Thymus (tissue), 14 donors: Measurements from ENCODE around the gene BCAN. TPM values are rescaled to one million over a fixed set of nuclear protein-coding genes. Genes with fewer than 3 reads are reported as not detected.

Experiments
- DNase-seq, 9 donors: peaks; one replicate each; pipeline ENCODE4 v3.0.0-alpha.2; 2013; ENCODE audit warnings: low spot score in 9 of 9, low read depth in 6 of 9, missing footprints in 1 of 9
- H3K27ac ChIP-seq, 2 donors: one replicate each; pipeline ENCODE4 v1.5.1; 2013; ENCODE audit warnings: control low read depth in 1 of 2, low read depth in 1 of 2, low read length in 1 of 2, mild to moderate bottlenecking in 1 of 2, moderate library complexity in 1 of 2
- H3K27me3 ChIP-seq, 2 donors: one replicate each; pipeline ENCODE4 v1.5.1; 2013; ENCODE audit warnings: low read length in 1 of 2; ENCODE audit not compliant: control insufficient read depth in 2 of 2, insufficient read depth in 1 of 2
- H3K36me3 ChIP-seq, 2 donors: one replicate each; pipeline ENCODE4 v1.5.1; 2013; ENCODE audit warnings: low read length in 1 of 2, mild to moderate bottlenecking in 1 of 2, moderate library complexity in 1 of 2; ENCODE audit not compliant: control insufficient read depth in 2 of 2, insufficient read depth in 2 of 2
- H3K4me1 ChIP-seq, 2 donors: one replicate each; pipeline ENCODE4 v1.5.1; 2013; ENCODE audit warnings: low read length in 2 of 2; ENCODE audit not compliant: control insufficient read depth in 2 of 2, insufficient read depth in 2 of 2
- H3K4me3 ChIP-seq, 2 donors: one replicate each; pipeline ENCODE4 v1.5.1; 2013; ENCODE audit warnings: low read length in 2 of 2, control low read depth in 1 of 2, mild to moderate bottlenecking in 1 of 2
- H3K9me3 ChIP-seq, 2 donors: one replicate each; pipeline ENCODE4 v1.5.1; 2013; ENCODE audit warnings: low read length in 1 of 2, mild to moderate bottlenecking in 1 of 2; ENCODE audit not compliant: control insufficient read depth in 2 of 2, insufficient read depth in 1 of 2
- WGBS: extraction: QIAGEN DNeasy Blood & Tissue Kit; methylation state at CpG from one replicate; pipeline ENCODE4 v1.1.7; 2013; 5-methylcytosine and 5-hydroxymethylcytosine counted together
- long read RNA-seq, 10 donors: transcript quantifications; one replicate each; lab custom pipeline, GENCODE V29; 2026
- polyA plus RNA-seq: library from polyadenylated mRNA; stranded (reverse); fragments of 200-250 nt; gene quantifications from one replicate; pipeline ENCODE4 v1.2.3, GENCODE V29; 2013
- total RNA-seq: library from RNA; stranded (reverse); fragments of 120-200 nt; gene quantifications from one replicate; pipeline ENCODE4 v1.2.4, GENCODE V29; 2013
- donor health status: healthy.

The BCAN gene
- total RNA-seq (0.24 TPM), polyA plus RNA-seq (0.43 TPM)
- long read RNA-seq, donor 1 = 0 reads
- long read RNA-seq, donor 2 = 0 reads
- long read RNA-seq, donor 3 = 0 reads
- long read RNA-seq, donor 4 = 0 reads
- long read RNA-seq, donor 5 = 0 reads
- long read RNA-seq, donor 6 = 0 reads
- long read RNA-seq, donor 7 = 0 reads
- long read RNA-seq, donor 8 = 0 reads
- long read RNA-seq, donor 9 = 0 reads
- long read RNA-seq, donor 10 = 0 reads

- WGBS = 1% methylated on average over 46 of the region's 46 CpGs
- peaks cover 74 to 97% of the 10 kb centered on the region in 2 donors for H3K27me3 ChIP-seq
- no peak for DNase-seq
- peaks cover 0 to 4% of the 10 kb centered on the region in 2 donors for H3K9me3 ChIP-seq
- H3K36me3 ChIP-seq = no peaks in the 10 kb centered on the region
- peaks cover 0 to 2% of the 10 kb centered on the region in 2 donors for H3K4me1 ChIP-seq
- H3K4me3 ChIP-seq = peak within 1 kb of the TSS in 1 of 2 donors; percentile 34
- H3K27ac ChIP-seq = no peak within 1 kb of the TSS
Observed at GRCh38 chr1:156641761-156642264, at the start of gene BCAN. Gene BCAN, plus strand, starts transcription at chr1:156642117. Its CDS starts 3,938 bp downstream, at chr1:156646055.

GRCh38 chr1:156592158-156592909, 49.6 kb upstream of the BCAN start:
- peak overlapping the region; percentile 73 to 74 for H3K4me3 ChIP-seq
- H3K9me3 ChIP-seq = no peaks in the 10 kb centered on the region
- WGBS = 69% methylated on average over 16 of the region's 16 CpGs
- peaks cover 14 to 42% of the 10 kb centered on the region in 2 donors for H3K36me3 ChIP-seq
- H3K4me1 ChIP-seq = peaks cover 10 to 24% of the 10 kb centered on the region in 2 donors
- DNase-seq = no peak
- H3K27me3 ChIP-seq = no peaks in the 10 kb centered on the region
- peak overlapping the region in 1 of 2 donors; percentile 84 for H3K27ac ChIP-seq

- H3K27ac ChIP-seq = peak overlapping the region in 1 of 2 donors; percentile 84
- 86% methylated on average over 8 of the region's 8 CpGs for WGBS
- H3K36me3 ChIP-seq = peaks cover 20 to 50% of the 10 kb centered on the region in 2 donors
- H3K27me3 ChIP-seq = no peaks in the 10 kb centered on the region
- H3K4me3 ChIP-seq = no peak overlapping the region
- DNase-seq = peak in 1 of 9 donors; percentile 68
- peaks cover 10 to 24% of the 10 kb centered on the region in 2 donors for H3K4me1 ChIP-seq
- no peaks in the 10 kb centered on the region for H3K9me3 ChIP-seq
Observed at GRCh38 chr1:156592910-156593660, 48.8 kb upstream of the BCAN start.

- peaks cover 10 to 24% of the 10 kb centered on the region in 2 donors for H3K4me1 ChIP-seq
- no peaks in the 10 kb centered on the region for H3K9me3 ChIP-seq
- H3K4me3 ChIP-seq = no peak overlapping the region
- H3K27me3 ChIP-seq = no peaks in the 10 kb centered on the region
- peak overlapping the region in 1 of 2 donors; percentile 84 for H3K27ac ChIP-seq
- no peak for DNase-seq
- H3K36me3 ChIP-seq = peaks cover 22 to 55% of the 10 kb centered on the region in 2 donors
- 99% methylated on average over 8 of the region's 8 CpGs for WGBS
Observed at GRCh38 chr1:156593661-156593989, 48.3 kb upstream of the BCAN start.

- no peaks in the 10 kb centered on the region for H3K27me3 ChIP-seq
- WGBS = 98% methylated on average over 3 of the region's 3 CpGs
- H3K36me3 ChIP-seq = peaks cover 22 to 59% of the 10 kb centered on the region in 2 donors
- DNase-seq = no peak
- H3K9me3 ChIP-seq = no peaks in the 10 kb centered on the region
- no peak overlapping the region for H3K27ac ChIP-seq
- no peak overlapping the region for H3K4me3 ChIP-seq
- H3K4me1 ChIP-seq = peaks cover 10 to 24% of the 10 kb centered on the region in 2 donors
Observed at GRCh38 chr1:156594190-156594589, 47.7 kb upstream of the BCAN start.

- Histone ChIP-seq H3K4me1 (peaks cover 10 to 26% of the 10 kb centered on the region in 2 donors), H3K4me3 (no peak overlapping the region), H3K27ac (no peak overlapping the region), H3K27me3 (no peaks in the 10 kb centered on the region), H3K9me3 (no peaks in the 10 kb centered on the region), H3K36me3 (peaks cover 22 to 59% of the 10 kb centered on the region in 2 donors)
- 99% methylated on average over 2 of the region's 2 CpGs for WGBS
- no peak for DNase-seq
Observed at GRCh38 chr1:156595016-156595415, 46.9 kb upstream of the BCAN start.

- 95% methylated on average over 3 of the region's 3 CpGs for WGBS
- Histone ChIP-seq H3K4me1 (peaks cover 10 to 34% of the 10 kb centered on the region in 2 donors), H3K27me3 (no peaks in the 10 kb centered on the region), H3K4me3 (no peak overlapping the region), H3K9me3 (no peaks in the 10 kb centered on the region), H3K27ac (no peak overlapping the region), H3K36me3 (peaks cover 22 to 59% of the 10 kb centered on the region in 2 donors)
- no peak for DNase-seq
Observed at GRCh38 chr1:156596426-156596825, 45.5 kb upstream of the BCAN start.

- H3K4me3 ChIP-seq = no peak overlapping the region
- no peaks in the 10 kb centered on the region for H3K27me3 ChIP-seq
- H3K4me1 ChIP-seq = peaks cover 7 to 32% of the 10 kb centered on the region in 2 donors
- WGBS = 96% methylated on average over 5 of the region's 5 CpGs
- H3K27ac ChIP-seq = no peak overlapping the region
- no peak for DNase-seq
- H3K9me3 ChIP-seq = no peaks in the 10 kb centered on the region
- H3K36me3 ChIP-seq = peaks cover 22 to 58% of the 10 kb centered on the region in 2 donors
Observed at GRCh38 chr1:156598125-156598524, 43.8 kb upstream of the BCAN start.
